Left renal cortex interstitium (tissue), 4 donors: Measurements from ENCODE around the gene ANAPC5. TPM values are rescaled to one million over a fixed set of nuclear protein-coding genes. Genes with fewer than 3 reads are reported as not detected.

Experiments used
- DNase-seq, 4 donors: peaks; one replicate each; pipeline ENCODE4 v3.0.0-alpha.2; 2013; ENCODE audit warnings: low read depth in 4 of 4, low spot score in 2 of 4, missing footprints in 1 of 4
- polyA plus RNA-seq, 4 donors: library from polyadenylated mRNA; unstranded; fragments of 120-200 nt; gene quantifications; one replicate each; pipeline ENCODE4 v1.2.1, GENCODE V29; 2013; ENCODE audit not compliant: insufficient read length in 4 of 4

Gene ANAPC5
- polyA plus RNA-seq, 4 donors: 116 to 209 (median 162) TPM

DNA sequence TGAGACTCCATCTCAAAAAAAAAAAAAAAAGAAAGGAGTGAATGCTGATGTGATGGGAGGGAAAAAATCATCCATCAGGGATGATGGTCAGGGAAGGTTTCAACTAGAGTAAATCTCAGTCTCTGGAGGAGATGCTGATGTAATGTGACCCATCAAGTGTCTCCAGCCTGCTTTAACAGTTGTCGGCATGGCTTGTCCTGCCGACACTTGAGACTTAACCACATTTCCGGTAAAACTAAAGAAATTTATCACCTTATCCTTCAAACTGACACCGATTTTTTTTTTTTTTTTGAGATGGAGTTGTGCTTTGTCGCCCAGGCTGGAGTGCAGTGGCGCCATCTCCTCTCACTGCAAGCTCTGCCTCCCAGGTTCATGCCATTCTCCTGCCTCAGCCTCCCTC is 21.5 kb upstream of the ANAPC5 start:
- DNase-seq: no peak

DNA sequence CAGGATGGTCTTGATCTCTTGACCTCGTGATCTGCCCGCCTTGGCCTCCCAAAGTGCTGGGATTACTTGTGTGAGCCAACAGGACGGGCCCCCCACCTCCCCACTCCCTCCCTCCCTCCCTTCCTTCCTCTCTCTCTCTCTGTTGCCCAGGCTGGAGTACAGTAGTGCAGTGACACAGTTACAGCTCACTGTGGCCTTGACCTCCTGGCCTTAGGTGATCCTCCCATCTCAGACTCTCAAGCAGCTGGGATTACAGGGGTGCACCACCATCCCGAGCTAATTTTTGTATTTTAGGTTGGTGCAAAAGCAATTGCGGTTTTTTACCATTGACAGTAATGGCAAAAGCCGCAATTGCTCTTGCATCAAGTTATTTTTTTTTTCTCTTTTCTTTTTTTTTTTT is 19.2 kb upstream of the ANAPC5 start:
- no peak for DNase-seq

DNA sequence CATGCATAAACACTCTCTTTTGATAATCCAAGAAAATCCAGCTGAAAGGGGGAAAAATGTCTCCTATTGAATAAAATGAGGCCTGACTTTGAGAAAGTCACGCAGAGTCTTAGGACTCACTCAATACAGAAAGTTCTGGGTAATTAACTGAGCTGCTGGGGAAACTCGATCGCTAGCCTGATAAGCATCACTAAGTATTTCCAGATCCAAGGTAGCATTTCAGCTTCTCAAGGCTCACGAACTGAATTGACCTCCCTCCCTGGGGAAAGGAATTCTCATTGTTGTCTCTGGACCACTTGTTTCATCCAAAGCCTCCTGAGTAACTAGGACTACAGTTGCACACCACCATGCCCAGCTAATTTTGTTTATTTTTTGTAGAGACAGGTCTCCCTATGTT is 13.8 kb upstream of the ANAPC5 start:
- peak in 1 of 4 donors; percentile 27 for DNase-seq

DNA sequence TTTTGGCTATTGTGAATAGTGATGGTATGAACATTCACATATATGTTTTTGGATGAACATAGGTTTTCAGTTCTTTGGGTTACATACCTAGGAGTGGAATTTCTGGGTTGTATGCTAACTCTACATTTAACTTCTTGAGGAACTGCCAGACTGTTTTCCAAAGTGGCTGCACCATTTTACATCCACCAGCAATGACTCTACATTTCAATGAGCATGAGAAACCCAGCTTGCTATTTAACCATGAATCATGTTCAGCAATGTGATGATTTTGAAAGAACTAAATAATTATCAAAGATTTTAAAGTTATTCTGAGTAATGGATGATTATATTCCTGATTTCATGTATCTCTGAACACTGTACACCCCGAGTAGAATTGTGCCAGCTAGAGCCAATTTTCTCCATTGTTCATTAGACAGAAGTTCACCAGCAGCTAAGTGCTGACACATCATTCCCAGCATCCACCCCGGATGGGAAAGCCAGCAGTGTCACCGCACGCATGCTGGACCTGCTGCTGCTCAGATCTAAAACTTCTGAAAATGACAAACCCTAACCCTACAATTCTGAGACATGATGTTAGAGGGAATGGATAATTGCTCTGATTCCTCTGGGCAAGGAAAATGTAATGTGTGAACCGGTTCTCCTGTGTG is 13.3 kb upstream of the ANAPC5 start:
- DNase-seq: no peak

DNA sequence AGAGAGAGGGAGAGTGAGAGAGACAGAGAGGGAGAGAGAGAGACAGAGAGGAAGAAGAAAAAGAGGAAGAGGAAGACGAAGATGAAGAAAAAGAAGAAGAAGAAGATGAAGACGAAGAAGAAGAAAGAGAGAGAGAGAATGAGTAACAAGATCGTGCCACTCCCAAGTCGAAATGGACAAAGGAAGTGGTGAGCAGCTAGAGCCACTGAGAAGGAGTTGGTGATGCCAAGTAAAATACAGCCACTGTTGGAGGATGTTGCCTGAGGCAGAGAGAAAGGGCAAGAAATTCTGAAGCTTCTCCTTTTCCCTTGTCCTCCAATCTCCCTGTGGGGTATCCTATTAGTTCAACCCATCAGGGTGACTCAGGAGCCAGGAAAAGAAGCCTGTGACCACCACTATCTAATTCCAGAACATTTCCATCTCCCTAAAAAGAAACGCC is 12.5 kb upstream of the ANAPC5 start:
- no peak for DNase-seq

DNA sequence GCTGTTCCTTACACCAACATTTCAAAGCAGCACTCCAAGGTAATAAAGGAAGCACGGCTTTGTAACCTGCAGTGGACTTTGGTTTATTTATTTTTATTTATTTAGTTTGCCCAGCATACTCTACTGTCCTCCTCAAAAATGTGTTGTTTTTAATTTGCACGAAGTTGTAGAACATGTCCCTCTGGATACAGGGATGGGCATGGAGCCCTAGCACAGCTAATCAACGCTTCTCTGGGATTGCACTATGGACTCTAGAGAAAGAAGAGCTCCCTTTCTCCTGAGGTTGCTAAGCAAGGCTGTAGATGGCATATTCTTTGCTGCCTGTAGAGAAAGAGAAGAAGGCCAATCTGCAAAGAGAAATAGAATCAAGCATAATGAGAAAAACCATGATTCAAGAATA is 5.9 kb upstream of the ANAPC5 start:
- DNase-seq: no peak

DNA sequence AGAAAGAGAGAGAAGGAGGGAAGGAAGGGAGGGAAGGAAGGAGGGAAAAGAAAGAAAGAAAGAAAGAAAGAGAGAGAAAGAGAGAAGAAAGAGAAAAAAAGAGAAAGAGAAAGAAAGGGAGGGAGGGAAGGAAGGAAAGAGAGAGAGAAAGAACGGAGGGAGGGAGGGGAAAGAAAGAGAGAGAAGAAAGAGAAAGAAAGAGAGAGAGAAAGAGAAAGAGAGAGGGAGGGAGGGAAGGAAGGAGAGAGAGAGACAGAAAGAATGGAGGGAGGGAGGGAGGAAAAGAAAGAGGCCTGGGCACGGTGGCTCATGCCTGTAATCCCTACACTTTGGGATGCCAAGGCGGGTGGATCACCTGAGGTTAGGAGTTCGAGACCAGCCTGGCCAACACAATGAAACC is 5.1 kb upstream of the ANAPC5 start:
- no peak for DNase-seq

DNA sequence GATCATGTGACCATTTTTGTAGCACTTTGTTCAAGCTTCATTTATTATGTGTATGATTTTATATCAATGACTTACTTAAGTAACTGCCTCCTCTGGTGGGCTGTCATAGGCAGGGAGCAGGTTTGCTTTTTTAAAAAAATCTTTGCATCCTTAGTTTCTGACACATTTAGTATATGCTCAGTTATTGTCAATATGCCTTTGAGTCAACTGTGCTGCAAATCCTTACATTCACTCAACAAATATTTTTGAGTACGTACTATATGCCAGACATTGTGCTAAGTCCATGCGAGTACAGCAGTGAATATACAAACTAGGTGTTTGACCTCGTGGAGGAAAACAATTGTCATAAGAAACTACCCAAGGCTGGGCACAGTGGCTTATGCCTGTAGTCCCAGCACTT is 4.4 kb upstream of the ANAPC5 start:
- no peak for DNase-seq

DNA sequence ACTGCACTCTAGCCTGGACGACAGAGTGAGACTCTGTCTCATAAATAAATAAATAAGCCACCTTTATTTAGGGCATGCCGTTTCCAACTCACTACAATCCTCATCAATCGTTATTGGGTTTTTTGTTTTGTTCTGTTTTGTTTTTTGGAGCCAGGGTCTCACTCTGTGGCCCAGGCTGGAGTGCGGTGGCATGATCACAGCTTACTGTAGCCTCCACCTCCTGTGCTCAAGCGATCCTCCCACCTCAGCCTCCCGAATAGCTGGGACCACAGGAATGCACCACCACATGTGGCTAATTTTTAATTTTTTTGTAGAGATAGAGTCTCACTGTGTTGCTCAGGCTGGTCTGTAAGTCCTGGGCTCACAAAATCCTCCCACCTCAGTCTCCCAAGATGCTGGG is 3.6 kb upstream of the ANAPC5 start:
- no peak for DNase-seq

DNA sequence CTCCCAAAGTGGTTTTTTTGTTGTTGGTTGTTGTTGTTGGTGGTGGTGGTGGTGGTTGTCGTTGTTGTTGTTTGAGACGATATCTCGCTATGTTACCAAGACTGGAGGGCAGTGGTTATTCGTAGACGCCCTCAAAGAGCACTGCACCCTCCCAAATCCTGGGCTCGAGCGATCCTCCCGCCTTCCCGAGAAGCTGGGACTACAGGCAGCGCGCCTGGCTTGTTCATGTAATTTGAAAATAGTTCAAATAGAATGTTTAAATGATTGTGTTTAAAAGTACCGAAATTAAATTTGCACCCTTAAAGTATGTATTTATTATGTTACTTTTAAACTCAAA is 439 bp upstream of the ANAPC5 start:
- DNase-seq: peak in 1 of 4 donors; percentile 27

DNA sequence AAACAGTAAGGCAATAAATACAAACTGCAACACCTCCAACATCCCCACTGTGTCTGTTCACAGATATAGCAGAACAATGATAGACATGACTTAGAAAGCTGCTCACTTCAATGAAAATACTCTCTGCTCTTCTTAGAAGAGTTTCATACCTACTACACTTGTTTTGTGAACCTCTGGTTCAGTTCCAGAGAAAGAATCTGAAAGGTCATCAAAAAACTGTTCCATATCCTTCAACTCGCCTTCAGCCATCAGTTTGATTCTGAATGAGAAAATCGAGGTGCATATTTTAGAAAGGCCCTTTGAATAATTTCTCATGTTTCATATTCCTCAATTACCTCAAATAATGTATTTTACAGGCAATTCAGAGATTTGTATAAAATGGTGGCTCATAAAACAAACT is 5.5 kb downstream of the ANAPC5 start:
- DNase-seq: no peak

DNA sequence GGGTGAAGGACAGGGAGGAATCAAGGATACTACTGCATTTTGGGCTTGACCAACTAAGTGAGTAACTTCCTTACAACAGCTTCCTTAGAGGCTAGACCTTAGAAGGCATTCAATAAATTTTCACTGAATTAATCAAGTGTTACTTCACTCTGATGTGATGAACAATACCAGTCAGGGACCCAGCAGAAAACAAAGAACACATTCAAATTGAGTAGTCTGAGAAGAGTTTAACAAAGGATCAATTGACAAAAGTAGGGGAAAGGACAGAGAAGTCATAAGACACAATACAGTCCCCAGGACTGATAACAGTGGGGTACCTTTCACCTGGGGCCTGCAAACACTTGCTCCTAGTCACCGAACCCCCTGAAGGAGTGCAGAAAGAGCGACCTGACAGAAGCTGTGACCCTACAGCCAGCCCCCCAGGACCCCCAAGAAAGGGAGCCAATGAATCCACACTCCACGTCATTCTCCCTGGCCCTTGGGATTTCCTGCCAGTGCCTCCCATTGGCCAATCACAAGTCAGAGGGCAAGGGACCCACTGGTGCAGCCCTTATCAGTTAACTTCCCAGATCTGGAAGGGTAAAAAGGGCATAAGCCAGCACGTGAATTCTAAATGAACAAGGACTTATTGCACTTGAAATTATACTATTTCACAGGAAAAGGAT is 6.9 kb downstream of the ANAPC5 start:
- no peak for DNase-seq

DNA sequence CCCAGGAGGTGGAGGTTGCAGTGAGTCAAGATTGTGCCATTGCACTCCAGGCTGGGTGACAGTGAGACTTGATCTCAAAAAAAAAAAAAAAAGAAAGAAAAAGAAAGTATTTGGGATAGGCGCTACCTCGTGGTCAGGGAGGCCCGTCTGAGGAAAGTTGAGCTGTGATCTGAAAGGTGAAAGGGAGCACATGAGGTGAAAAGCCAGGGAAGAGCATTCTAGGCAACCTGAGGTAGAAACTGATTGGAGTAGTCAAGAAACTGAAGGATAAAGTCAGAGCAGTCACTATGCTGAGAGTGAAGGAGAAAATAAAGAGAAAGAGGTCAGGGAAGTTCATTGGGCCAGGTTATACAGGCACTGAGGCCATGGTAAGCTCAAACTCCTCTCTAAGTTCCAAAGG is 7.7 kb downstream of the ANAPC5 start:
- no peak for DNase-seq

DNA sequence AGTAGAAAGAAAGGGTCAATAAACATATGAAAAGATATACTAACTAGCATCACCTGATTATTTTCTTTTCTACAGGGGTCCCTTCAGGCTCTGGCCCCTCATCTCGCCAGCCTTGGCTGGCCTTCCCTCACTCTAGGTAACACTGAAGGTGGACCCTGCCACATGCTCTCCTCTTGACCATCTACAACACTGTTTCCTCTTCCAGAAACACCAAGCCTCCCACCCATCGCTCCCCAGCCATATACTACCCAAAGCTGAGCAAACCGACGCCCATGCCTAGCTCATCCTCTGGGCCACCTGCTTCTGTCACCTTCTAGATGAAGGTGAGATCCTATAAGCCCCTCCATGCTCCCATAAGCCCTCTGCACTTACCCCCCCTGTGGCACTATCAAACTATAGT is 14.8 kb downstream of the ANAPC5 start:
- DNase-seq: no peak

DNA sequence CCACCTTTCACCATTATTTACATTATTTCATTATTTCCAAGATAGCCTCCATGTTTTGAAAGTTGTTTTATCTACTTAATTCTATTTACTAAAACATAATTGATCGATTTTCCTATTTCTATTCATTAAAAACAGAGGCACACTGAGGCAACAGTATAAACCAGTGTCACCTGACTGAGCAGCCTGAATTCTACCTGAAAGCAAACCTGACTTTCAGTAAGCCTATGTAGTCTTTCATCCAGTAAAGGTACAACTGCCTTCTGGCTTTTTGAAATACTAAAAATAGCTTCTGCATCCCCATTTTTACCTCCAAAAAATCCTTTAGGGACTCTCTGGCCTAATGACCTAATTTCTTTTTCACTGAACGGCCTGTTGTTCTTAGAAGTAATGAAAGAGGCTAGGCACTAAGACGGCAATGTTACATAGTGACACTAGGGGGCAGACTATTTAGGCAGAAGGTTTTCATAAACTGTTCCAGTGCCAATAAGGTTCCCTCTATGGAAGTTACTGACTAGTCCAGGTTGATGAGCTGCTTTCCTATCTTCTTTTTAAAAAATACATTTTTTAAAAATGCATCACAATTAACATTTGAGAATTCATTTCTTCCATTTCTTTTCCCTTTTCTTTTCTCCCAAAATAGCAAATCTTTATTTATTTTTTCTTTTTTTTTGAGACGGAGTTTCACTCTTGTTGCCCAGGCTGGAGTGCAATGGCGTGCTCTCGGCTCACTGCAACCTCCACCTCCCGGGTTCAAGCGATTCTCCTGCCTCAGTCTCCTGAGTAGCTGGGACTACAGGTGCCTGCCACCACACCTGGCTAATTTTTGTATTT is 17.5 kb downstream of the ANAPC5 start:
- peak; percentile 11 to 37 (median 22) for DNase-seq

DNA sequence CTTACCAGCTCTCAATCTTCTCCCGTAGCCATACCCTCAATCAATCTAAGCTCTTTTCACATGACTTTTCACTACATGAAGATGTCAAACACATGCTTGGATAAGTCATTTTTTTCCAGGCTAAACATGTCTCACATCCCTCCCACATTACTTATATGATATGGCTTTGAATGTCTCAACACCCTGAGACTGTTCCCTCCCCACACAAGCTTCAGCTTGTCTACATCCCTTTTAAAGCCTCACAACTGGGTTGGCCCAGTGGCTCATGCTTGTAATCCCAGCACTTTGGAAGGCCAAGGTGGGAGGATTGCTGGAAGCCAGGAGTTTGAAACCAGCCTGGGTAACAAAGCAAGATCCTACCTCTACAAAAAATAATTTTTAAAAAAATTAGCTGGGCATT is 18.5 kb downstream of the ANAPC5 start:
- no peak for DNase-seq

DNA sequence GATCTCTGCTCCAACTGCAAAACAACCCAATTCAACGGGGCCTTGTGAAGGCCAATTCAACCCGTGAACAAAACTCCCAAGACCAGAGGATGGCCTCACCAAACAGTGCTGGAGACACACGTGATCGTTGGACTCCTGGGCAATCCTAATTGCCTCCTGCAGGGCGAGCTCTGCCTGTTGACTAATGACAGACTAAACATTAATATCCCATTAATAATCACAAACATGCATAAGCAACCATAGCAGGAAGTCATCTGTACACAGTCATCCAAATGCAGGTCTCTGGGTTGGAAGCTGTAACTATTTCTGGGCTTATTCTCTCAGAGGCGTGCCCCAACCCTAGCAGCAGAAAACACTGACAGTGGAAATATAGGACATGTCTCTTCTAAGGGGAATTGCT is 21.0 kb downstream of the ANAPC5 start:
- DNase-seq: no peak

DNA sequence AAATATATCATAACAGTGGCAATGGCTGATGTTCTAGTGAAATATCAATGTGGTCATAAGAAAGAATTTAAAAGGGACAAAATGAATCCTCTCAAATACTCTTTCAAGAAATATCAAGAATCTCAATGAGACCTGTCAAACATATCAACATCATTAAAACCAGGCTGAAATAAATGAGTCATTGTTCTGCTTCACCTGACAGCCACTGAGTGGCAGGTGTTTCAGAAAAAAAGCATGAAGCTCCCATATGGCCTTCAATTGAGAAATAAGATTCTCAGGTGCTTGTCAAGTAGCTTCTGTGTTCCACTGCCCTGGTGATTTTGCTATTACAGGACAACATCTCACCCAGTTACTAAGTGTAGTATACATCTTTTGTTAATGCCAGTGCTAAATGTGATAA is 21.5 kb downstream of the ANAPC5 start:
- no peak for DNase-seq

DNA sequence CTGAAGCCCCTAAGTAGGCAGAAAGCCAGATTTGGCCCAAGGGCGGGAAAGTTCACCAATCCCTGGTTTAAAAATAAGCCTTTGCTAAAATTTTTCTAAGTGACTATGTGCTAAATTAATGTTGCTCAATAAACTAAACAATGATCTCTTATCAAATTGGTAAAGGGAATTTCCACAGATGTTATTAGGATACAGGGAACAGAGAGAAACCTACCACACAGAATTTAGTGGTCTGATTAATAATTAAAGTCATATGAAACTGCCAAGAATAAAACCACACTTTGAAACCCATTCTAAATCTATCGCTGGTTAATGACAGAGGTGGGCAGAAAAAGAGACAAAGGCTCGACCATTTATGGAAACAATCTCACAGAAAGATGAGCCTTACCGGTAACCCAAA is 22.0 kb downstream of the ANAPC5 start:
- DNase-seq: no peak

DNA sequence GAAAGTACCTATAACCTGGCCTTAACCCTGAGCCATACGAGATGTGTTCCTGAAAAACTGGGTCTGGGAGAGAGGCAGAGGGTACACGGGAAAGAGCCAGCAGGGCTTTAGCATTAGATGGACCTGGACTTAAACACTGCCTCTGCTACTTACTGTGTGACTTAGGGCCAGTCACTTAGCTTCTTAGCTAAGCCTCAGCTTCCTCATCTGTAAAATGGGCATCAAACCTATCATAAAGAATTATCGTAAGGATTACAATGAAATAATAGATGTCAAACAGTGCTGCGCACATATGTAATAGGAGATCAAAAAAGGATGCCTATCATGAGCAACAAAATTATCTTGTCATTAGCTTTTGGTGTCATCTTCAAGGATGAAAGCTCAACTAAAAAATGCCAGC is 23.6 kb downstream of the ANAPC5 start:
- no peak for DNase-seq

DNA sequence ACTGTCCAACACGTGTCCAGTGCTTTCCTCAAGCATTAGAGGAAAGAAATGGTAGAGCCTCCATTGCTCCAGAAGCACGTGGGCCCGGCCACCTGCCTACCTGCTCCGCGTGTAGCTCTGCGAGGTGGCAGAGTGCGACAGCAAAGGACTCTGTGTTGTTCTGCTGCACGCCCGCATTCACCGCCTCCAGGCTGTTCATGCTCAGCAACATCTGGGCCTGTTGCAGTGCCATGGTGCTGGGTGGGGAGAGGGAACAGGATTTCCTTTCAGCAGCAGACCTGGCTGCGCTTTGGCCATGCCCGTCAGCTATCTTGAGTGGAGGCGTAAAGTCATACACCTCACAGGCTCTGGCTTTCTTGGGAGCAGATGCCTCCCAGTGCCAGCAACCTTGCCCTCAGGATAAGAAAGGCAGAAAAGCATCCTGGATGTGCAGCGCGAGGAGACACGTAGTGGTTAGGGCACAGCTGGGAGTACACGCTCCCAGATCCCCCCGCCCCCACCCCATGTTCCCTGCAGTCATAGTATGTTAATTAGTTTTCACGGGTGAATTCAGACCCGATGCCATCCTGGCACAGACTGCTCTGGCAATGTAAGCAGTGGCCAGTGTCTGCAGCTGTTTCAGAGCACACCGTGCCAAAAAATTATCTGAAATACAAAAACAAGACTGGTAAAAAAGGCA is 25.1 kb downstream of the ANAPC5 start:
- DNase-seq: no peak
